Ovary (tissue), 3 donors: ENCODE data around the gene CCDC124.

Experiments used
- POLR2A ChIP-seq: fragments of 450-650 bp; IDR thresholded peaks from one replicate; pipeline ENCODE4 v1.6.1; 2017; ENCODE audit warnings: antibody characterized with exemption, mild to moderate bottlenecking, moderate library complexity
- TF ChIP-seq, protein P1 (sequence below), 3 donors: fragments of 450-650 bp in 2 of 3; fragments of 200-600 bp in 1 of 3; IDR thresholded peaks; one replicate each; pipeline versions ENCODE4 v1.5.1 to v1.8.0; 2016 to 2022; ENCODE audit warnings: antibody characterized with exemption in 3 of 3, mild to moderate bottlenecking in 1 of 3
- donor health status: DM: no; HTN: no; CAD: no.

- no peak for TF ChIP-seq POLR2A
- TF ChIP-seq, protein P1, sequence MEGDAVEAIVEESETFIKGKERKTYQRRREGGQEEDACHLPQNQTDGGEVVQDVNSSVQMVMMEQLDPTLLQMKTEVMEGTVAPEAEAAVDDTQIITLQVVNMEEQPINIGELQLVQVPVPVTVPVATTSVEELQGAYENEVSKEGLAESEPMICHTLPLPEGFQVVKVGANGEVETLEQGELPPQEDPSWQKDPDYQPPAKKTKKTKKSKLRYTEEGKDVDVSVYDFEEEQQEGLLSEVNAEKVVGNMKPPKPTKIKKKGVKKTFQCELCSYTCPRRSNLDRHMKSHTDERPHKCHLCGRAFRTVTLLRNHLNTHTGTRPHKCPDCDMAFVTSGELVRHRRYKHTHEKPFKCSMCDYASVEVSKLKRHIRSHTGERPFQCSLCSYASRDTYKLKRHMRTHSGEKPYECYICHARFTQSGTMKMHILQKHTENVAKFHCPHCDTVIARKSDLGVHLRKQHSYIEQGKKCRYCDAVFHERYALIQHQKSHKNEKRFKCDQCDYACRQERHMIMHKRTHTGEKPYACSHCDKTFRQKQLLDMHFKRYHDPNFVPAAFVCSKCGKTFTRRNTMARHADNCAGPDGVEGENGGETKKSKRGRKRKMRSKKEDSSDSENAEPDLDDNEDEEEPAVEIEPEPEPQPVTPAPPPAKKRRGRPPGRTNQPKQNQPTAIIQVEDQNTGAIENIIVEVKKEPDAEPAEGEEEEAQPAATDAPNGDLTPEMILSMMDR (IDR thresholded peaks at IDR 0.05), result no peak
Observed at GRCh38 chr19:17908244-17908643, 24.6 kb upstream of the CCDC124 start.
